ENCODE data around the gene ADH1A. TPM values are rescaled to one million over a fixed set of nuclear protein-coding genes. Genes with fewer than 3 reads are reported as not detected.

The ADH1A gene
- total RNA-seq, 4 donors from 2014 or later, result 0.27 TPM; not detected in 3

GRCh38 chr4:99317354-99317753, 26.6 kb upstream of the ADH1A start:
- intact Hi-C loops (cut with DNase I), result no loop called here
- Histone ChIP-seq H3K27me3 (no peaks in the 10 kb centered on the region), H3K27ac (no peak overlapping the region), H3K4me3 (replicated peaks in 1 of 3) (no peak overlapping the region), H3K4me1 (no peaks in the 10 kb centered on the region), H3K36me3 (no peaks in the 10 kb centered on the region), H3K9me3 (no peaks in the 10 kb centered on the region)
- DNase-seq, result no peak
- 87 to 91% methylated on average over 3 of the region's 3 CpGs for WGBS, 2 donors
- TF ChIP-seq POLR2A (IDR thresholded peaks at IDR 0.05) (no peak), CTCF (IDR thresholded peaks at IDR 0.05) (no peak)

- intact Hi-C loops (cut with DNase I), result no loop called here
- no peak for DNase-seq
- Histone ChIP-seq H3K4me3 (replicated peaks in 1 of 3) (no peak overlapping the region), H3K36me3 (no peaks in the 10 kb centered on the region), H3K4me1 (no peaks in the 10 kb centered on the region), H3K27ac (no peak overlapping the region), H3K27me3 (no peaks in the 10 kb centered on the region), H3K9me3 (no peaks in the 10 kb centered on the region)
- TF ChIP-seq POLR2A (IDR thresholded peaks at IDR 0.05) (no peak), CTCF (IDR thresholded peaks at IDR 0.05) (no peak)
- WGBS, 2 donors, result 88 to 94% methylated on average over 6 of the region's 6 CpGs
Observed at GRCh38 chr4:99315839-99316238, 25.1 kb upstream of the ADH1A start.

- intact Hi-C loops (cut with DNase I), result no loop called here
Observed at GRCh38 chr4:99314211-99314610, 23.4 kb upstream of the ADH1A start.

GRCh38 chr4:99310389-99310788, 19.6 kb upstream of the ADH1A start:
- Histone ChIP-seq H3K27me3 (no peaks in the 10 kb centered on the region), H3K27ac (no peak overlapping the region), H3K9me3 (no peaks in the 10 kb centered on the region), H3K4me3 (replicated peaks in 1 of 3) (no peak overlapping the region), H3K36me3 (no peaks in the 10 kb centered on the region), H3K4me1 (no peaks in the 10 kb centered on the region)
- DNase-seq, result no peak
- intact Hi-C loops (cut with DNase I), result no loop called here
- TF ChIP-seq POLR2A (IDR thresholded peaks at IDR 0.05) (no peak), CTCF (IDR thresholded peaks at IDR 0.05) (no peak)
- WGBS, 2 donors, result 61 to 65% methylated on average over 2 of the region's 2 CpGs

More at GRCh38 chr4:99314211-99314610, 23.4 kb upstream of the ADH1A start:
- Histone ChIP-seq H3K9me3 (no peaks in the 10 kb centered on the region), H3K27me3 (no peaks in the 10 kb centered on the region), H3K4me1 (no peaks in the 10 kb centered on the region), H3K4me3 (replicated peaks in 1 of 3) (no peak overlapping the region), H3K36me3 (no peaks in the 10 kb centered on the region), H3K27ac (no peak overlapping the region)
- DNase-seq, result no peak
- TF ChIP-seq POLR2A (IDR thresholded peaks at IDR 0.05) (no peak), CTCF (IDR thresholded peaks at IDR 0.05) (no peak)
- 70 to 75% methylated on average over 1 of the region's 1 CpG for WGBS, 2 donors

- Histone ChIP-seq H3K4me3 (replicated peaks in 1 of 3) (no peak overlapping the region), H3K36me3 (no peaks in the 10 kb centered on the region), H3K9me3 (no peaks in the 10 kb centered on the region), H3K4me1 (no peaks in the 10 kb centered on the region), H3K27ac (no peak overlapping the region), H3K27me3 (no peaks in the 10 kb centered on the region)
- TF ChIP-seq CTCF (IDR thresholded peaks at IDR 0.05), result no peak
- no peak for TF ChIP-seq POLR2A (IDR thresholded peaks at IDR 0.05)
- no peak for DNase-seq
- intact Hi-C loops (cut with DNase I), result no loop called here
- WGBS, 2 donors, result 92 to 94% methylated on average over 11 of the region's 11 CpGs
Observed at GRCh38 chr4:99305638-99306400, 15.0 kb upstream of the ADH1A start.
